AG04449 (cell line): Measurements from ENCODE around the gene STK32B.

Experiments used
- CTCF ChIA-PET: fragments of 350-600 bp; formaldehyde crosslinking; extraction: SDS; loops from one replicate; lab custom pipeline; 2021; ENCODE audit warnings: antibody characterized with exemption; lab: Yijun Ruan, JAX
- POLR2A ChIA-PET: fragments of 400-600, 350-600 bp; formaldehyde crosslinking; extraction: SDS; loops from one replicate; lab custom pipeline; 2020; ENCODE audit warnings: antibody characterized with exemption, inconsistent platforms; lab: Yijun Ruan, JAX
- DNase-seq: peaks from one replicate; pipeline ENCODE4 v3.0.0-alpha.2; 2010; ENCODE audit warnings: low read depth, low spot score
- H3K4me3 ChIP-seq: 2 replicates; pipeline ENCODE4 v1.5.1; 2011; ENCODE audit warnings: low read depth, mild to moderate bottlenecking, control low read depth, low read length
- TF ChIP-seq, protein P1 (sequence below): IDR thresholded peaks from one replicate; pipeline ENCODE4 v1.5.1; 2011; ENCODE audit warnings: mild to moderate bottlenecking, moderate library complexity, low read length, control low read depth, inconsistent platforms; ENCODE audit not compliant: insufficient read depth; ENCODE audit errors: missing control alignments

STK32B gene

DNA sequence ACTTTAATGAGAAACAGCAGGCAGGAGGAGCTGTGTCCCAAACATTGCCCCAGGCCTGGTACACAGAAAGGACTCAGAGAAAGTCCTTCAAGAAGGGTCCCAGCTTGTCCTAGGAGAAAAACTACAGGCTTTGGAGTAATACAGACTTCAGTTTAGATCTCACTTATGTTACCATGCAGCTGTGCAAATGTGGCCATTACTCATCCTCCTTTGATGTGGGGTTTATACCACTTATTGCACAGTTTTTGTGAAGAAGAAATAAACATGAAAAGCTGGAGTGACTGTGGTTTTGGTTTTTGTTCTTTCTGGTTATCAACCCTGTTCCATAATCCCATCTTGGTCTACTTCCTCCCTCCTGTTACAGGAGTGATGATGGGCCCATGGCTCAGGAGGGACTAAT is 23.9 kb upstream of the STK32B start:
- ChIA-PET CTCF (interaction anchor here (1.6 kb wide), 1 partner anchor 19 kb away, joined by 3 read pairs; no protein-coding TSS in a partner anchor), POLR2A (no interaction called here)
- TF ChIP-seq, protein P1, sequence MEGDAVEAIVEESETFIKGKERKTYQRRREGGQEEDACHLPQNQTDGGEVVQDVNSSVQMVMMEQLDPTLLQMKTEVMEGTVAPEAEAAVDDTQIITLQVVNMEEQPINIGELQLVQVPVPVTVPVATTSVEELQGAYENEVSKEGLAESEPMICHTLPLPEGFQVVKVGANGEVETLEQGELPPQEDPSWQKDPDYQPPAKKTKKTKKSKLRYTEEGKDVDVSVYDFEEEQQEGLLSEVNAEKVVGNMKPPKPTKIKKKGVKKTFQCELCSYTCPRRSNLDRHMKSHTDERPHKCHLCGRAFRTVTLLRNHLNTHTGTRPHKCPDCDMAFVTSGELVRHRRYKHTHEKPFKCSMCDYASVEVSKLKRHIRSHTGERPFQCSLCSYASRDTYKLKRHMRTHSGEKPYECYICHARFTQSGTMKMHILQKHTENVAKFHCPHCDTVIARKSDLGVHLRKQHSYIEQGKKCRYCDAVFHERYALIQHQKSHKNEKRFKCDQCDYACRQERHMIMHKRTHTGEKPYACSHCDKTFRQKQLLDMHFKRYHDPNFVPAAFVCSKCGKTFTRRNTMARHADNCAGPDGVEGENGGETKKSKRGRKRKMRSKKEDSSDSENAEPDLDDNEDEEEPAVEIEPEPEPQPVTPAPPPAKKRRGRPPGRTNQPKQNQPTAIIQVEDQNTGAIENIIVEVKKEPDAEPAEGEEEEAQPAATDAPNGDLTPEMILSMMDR = no peak
- no peak for DNase-seq
- no peak overlapping the region for H3K4me3 ChIP-seq

DNA sequence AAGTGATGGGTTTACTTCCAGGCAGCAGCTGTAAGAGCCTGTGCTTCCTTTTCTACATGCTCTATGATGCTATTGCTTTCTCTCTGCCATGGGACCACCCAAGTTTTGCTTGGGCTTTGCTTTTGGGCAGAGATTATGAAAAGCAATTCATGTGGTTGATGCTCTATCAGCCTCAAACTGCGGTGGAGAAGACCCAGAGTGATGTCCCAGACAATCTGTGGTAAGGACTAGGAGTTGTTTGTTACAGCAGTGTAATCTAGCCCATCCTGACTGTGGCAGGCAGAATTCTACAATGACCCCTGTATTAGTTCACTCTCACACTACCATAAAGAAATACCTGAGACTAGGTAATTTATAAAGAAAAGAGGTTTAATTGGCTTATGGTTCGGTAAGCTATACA is 22.8 kb upstream of the STK32B start:
- H3K4me3 ChIP-seq = no peak overlapping the region
- no peak for DNase-seq
- ChIA-PET CTCF (no interaction called here), POLR2A (no interaction called here)
- TF ChIP-seq, protein P1 = no peak

DNA sequence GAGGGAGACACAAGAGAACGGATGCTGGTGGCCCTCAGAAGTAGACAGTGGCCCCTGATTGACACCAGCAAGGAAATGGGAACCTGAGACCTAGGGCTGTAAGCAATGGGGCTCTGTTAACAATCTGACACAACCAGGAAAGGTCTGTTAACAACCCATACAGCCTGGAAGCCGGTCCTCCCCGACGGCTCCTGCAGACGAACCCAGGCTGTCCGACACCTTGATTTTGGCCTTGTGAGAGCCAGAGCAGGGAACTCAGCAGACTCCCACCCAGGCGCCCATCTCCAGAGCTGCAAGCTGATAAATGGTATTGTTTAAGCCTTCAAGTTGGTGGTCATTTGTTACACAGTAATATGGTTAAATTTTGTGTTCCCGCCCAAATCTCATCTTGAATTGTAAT is 21.8 kb upstream of the STK32B start:
- CTCF ChIA-PET = interaction anchor here (0.8 kb wide), 1 partner anchor 25 kb away, joined by 3 read pairs; no protein-coding TSS in a partner anchor
- H3K4me3 ChIP-seq = no peak overlapping the region
- POLR2A ChIA-PET = no interaction called here
- no peak for DNase-seq
- TF ChIP-seq, protein P1 = no peak

DNA sequence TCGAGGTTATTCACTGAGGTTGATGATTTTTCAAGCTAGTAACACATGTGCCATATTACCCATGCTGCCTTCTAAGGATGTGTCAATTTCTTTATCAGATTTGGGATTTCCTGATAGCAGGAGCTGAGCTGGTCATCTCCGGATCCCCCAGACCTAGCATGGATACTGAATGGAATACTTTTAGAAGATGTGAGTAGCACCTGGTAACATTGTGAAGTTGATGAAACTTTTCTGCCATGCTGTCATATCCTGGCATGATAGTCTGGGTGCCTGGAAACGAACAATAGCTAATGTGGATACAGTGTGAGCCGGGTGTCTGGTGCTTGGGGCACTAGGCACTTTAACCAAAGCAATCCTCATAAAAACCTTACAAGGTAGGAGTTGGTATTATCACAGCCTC is 21.1 kb upstream of the STK32B start:
- POLR2A ChIA-PET = no interaction called here
- CTCF ChIA-PET = no interaction called here
- DNase-seq = no peak
- no peak overlapping the region for H3K4me3 ChIP-seq
- TF ChIP-seq, protein P1 = no peak

DNA sequence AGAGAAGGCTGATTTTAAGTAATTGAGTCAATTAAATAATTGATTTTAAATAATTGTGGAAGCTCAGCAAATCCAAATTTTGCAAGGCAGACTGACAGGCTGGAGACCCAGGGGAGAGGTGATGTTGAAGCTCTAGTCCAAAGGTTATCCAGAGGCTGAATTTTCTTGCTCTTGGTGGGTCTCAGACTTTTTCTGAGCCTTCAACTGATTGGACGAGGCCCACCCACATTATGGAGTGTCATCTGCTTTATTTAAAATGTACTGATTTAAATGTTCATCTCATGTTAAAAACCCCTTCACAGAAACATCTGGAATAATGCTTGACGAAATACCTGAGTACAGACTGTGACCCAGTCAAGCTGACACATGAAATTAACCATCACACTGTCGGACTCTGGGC is 20.4 kb upstream of the STK32B start:
- DNase-seq = no peak
- no peak overlapping the region for H3K4me3 ChIP-seq
- TF ChIP-seq, protein P1 = no peak
- ChIA-PET POLR2A (no interaction called here), CTCF (no interaction called here)

DNA sequence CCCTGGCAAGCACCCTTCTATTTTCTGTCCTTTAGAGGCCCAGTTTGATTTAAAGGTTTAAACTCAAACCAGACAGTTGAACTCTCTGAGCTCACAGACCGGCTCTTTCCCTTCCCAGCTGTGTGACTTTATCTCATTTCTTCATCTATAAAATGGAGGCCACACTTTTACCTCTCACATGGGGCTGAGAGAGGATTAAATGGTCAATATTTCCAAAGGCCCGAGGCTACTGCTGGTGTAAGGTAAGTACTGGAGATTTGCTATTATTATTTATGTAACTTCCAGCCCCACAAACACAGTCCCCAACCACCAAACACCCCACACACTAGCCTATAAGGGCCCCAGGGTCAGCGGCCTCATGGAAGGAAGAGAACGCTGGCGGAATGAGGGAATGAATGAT is 18.5 kb upstream of the STK32B start:
- ChIA-PET POLR2A (no interaction called here), CTCF (interaction anchor here (0.6 kb wide), 1 partner anchor 15 kb away, joined by 3 read pairs; no protein-coding TSS in a partner anchor)
- H3K4me3 ChIP-seq = no peak overlapping the region
- no peak for DNase-seq
- TF ChIP-seq, protein P1 = no peak
